ENCODE measurements around the gene TRIM14. TPM values are rescaled to one million over a fixed set of nuclear protein-coding genes. Genes with fewer than 3 reads are reported as not detected.
A peak's percentile ranks its signal among the peaks of the same experiment; 100 is the strongest.

The TRIM14 gene
- total RNA-seq, 1 experiment from 2014 or later, result 11.9 TPM

DNA sequence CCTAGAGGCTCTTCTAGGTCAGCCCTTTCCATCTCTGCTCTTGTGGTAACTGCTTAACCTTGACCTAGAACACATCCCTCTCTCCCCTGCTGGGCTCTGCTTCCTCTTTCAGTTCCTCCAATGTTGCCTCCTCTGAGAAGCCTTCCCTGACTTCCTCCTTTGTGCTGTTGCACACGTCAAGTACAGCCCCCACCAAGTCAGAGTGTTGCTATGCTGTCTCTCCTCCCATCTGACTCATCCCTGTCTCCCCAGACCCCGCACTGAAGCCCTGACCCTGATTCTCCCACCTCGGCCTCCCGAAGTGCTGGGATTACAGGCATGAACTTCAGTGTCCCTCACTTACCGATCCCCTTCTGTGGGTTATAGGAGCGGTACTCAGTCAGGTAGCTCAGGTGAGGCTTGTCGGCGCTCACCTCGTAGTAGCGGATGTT is 10.4 kb upstream of the TRIM14 start:
- ChIA-PET POLR2A (no interaction called here), CTCF (interaction anchor here (0.6 kb wide), 1 partner anchor 65 kb away, joined by 4 read pairs; no protein-coding TSS in a partner anchor)
- peaks cover 62% of the 10 kb centered on the region for H3K36me3 Mint-ChIP-seq
- peak overlapping the region; percentile 19; the same call in 1 of the 2 replicates for H3K27ac Mint-ChIP-seq
- no peak for ATAC-seq
- H3K9me3 Mint-ChIP-seq, result no peaks in the 10 kb centered on the region
- no peak for DNase-seq (ENCODE audit: low spot score)
- no peak overlapping the region for H3K4me3 Mint-ChIP-seq
- H3K27me3 Mint-ChIP-seq (ENCODE audit: low read depth), result no peaks in the 10 kb centered on the region
- TF ChIP-seq, protein P1, sequence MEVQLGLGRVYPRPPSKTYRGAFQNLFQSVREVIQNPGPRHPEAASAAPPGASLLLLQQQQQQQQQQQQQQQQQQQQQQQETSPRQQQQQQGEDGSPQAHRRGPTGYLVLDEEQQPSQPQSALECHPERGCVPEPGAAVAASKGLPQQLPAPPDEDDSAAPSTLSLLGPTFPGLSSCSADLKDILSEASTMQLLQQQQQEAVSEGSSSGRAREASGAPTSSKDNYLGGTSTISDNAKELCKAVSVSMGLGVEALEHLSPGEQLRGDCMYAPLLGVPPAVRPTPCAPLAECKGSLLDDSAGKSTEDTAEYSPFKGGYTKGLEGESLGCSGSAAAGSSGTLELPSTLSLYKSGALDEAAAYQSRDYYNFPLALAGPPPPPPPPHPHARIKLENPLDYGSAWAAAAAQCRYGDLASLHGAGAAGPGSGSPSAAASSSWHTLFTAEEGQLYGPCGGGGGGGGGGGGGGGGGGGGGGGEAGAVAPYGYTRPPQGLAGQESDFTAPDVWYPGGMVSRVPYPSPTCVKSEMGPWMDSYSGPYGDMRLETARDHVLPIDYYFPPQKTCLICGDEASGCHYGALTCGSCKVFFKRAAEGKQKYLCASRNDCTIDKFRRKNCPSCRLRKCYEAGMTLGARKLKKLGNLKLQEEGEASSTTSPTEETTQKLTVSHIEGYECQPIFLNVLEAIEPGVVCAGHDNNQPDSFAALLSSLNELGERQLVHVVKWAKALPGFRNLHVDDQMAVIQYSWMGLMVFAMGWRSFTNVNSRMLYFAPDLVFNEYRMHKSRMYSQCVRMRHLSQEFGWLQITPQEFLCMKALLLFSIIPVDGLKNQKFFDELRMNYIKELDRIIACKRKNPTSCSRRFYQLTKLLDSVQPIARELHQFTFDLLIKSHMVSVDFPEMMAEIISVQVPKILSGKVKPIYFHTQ (CRISPR knock-in tag; IDR thresholded peaks at IDR 0.05), result no peak
- TF ChIP-seq JUN (CRISPR knock-in tag; IDR thresholded peaks at IDR 0.05), result no peak
- no peak for TF ChIP-seq FOXP1 (CRISPR knock-in tag; IDR thresholded peaks at IDR 0.05; ENCODE audit: borderline replicate concordance)
- no peak for TF ChIP-seq ZNF219 (CRISPR knock-in tag; IDR thresholded peaks at IDR 0.05; ENCODE audit: borderline replicate concordance)
- TF ChIP-seq, protein P2, sequence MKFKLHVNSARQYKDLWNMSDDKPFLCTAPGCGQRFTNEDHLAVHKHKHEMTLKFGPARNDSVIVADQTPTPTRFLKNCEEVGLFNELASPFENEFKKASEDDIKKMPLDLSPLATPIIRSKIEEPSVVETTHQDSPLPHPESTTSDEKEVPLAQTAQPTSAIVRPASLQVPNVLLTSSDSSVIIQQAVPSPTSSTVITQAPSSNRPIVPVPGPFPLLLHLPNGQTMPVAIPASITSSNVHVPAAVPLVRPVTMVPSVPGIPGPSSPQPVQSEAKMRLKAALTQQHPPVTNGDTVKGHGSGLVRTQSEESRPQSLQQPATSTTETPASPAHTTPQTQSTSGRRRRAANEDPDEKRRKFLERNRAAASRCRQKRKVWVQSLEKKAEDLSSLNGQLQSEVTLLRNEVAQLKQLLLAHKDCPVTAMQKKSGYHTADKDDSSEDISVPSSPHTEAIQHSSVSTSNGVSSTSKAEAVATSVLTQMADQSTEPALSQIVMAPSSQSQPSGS (CRISPR knock-in tag; IDR thresholded peaks at IDR 0.05; ENCODE audit: borderline replicate concordance, low read depth), result no peak
- no peak for TF ChIP-seq ZNF423 (CRISPR knock-in tag; IDR thresholded peaks at IDR 0.05)
- TF ChIP-seq JAZF1 (CRISPR knock-in tag; IDR thresholded peaks at IDR 0.05), result no peak
- no peak for TF ChIP-seq MLX (CRISPR knock-in tag; IDR thresholded peaks at IDR 0.05)
- no peak for TF ChIP-seq FOXK1 (CRISPR knock-in tag; IDR thresholded peaks at IDR 0.05)
- no peak for TF ChIP-seq NR2C2 (CRISPR knock-in tag; IDR thresholded peaks at IDR 0.05)
- TF ChIP-seq SMAD3 (CRISPR knock-in tag; IDR thresholded peaks at IDR 0.05; ENCODE audit: borderline replicate concordance), result no peak
- no peak for TF ChIP-seq GTF2I (CRISPR knock-in tag; conservative IDR thresholded peaks at IDR 0.05)
- peaks cover 6% of the 10 kb centered on the region for H3K4me1 Mint-ChIP-seq

- Mint-ChIP-seq H3K36me3 (peaks cover 60% of the 10 kb centered on the region), H3K27me3 (ENCODE audit: low read depth) (no peaks in the 10 kb centered on the region), H3K4me3 (no peak overlapping the region), H3K4me1 (peaks cover 6% of the 10 kb centered on the region), H3K27ac (no peak overlapping the region), H3K9me3 (no peaks in the 10 kb centered on the region)
- DNase-seq (ENCODE audit: low spot score) (no peak), ATAC-seq (no peak)
- POLR2A ChIA-PET, result no interaction called here
- TF ChIP-seq ARID4B (CRISPR knock-in tag; IDR thresholded peaks at IDR 0.05; ENCODE audit: borderline replicate concordance) (no peak), CREB1 (CRISPR knock-in tag; IDR thresholded peaks at IDR 0.05) (no peak), FOXK1 (CRISPR knock-in tag; IDR thresholded peaks at IDR 0.05) (no peak), FOXP4 (CRISPR knock-in tag; IDR thresholded peaks at IDR 0.05) (no peak), ZNF671 (CRISPR knock-in tag; IDR thresholded peaks at IDR 0.05) (no peak)
- TF ChIP-seq, protein P1 (CRISPR knock-in tag; IDR thresholded peaks at IDR 0.05), result no peak
- CTCF ChIA-PET, result no interaction called here
Measured at GRCh38 chr9:98128316-98128715, 9.3 kb upstream of the TRIM14 start.

Data from WTC11 (cell line).